KG1 (cell line): ENCODE results near the gene MEGF11.

Experiments
- DNase-seq: peaks from one replicate; lab custom pipeline; 2025; lab: John Stamatoyannopoulos, UW

The MEGF11 gene

DNA sequence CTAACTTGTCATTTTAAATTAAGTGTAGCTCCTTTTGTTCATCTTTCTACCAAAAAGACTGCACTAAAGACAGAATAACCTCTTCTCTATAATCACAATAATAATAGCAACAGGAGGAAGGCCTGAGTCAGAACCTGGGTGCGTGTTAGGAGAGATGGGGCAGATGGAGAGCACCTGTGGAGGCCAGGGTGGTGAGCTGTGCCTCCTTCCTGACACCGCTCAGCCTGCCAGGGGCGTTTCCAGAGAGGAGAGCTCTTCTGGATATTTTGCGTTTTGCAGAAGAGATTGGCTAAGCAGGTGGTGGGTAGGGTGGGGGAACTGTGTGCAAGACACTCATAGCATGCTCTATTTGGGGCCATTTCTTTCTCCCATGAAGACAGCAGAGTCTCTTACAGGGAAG is 83.5 kb downstream of the MEGF11 start:
- DNase-seq: no peak

DNA sequence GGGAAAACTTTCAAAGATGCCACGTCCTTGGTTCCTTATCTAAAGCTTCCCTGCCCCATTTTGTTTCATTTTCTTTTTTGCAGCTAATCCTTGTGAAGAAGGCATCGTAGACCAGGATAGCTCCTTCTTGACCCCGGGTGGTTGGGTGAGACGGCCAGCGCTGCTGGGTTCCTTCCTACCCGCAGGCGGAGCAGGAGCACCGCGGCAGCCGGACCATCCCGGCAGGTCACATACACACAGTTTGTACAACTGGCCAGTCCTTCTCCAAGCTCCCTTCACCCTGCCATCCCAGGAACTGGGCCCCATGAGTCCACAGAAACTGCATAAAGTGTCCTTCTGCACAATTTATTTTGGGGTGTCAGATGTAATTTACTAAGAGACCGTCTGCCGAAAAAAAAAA is 83.9 kb downstream of the MEGF11 start:
- no peak for DNase-seq

- DNase-seq: no peak
Observed at GRCh38 chr15:66169023-66169422, 84.5 kb downstream of the MEGF11 start.

- DNase-seq: no peak
Observed at GRCh38 chr15:66167854-66168253, 85.7 kb downstream of the MEGF11 start.

DNA sequence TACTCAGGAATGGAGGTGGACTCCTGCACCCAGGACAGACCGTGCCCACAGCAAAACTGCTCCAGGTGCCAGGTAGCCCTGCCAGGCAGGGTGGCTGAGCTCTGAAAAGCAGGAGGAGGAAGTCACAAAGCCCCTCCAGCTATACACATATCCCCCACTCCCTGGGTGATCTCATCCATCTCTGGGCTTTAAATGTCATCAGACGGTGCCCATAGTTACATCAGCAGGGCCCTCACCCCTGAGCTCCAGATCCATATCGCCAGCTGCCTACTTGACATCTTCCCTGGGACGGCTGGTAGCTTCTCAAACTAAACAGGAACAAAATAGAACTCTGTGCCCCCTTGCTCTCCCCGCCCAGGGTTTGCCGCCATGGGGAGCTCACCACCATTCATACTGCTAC is 87.7 kb downstream of the MEGF11 start:
- no peak for DNase-seq

DNA sequence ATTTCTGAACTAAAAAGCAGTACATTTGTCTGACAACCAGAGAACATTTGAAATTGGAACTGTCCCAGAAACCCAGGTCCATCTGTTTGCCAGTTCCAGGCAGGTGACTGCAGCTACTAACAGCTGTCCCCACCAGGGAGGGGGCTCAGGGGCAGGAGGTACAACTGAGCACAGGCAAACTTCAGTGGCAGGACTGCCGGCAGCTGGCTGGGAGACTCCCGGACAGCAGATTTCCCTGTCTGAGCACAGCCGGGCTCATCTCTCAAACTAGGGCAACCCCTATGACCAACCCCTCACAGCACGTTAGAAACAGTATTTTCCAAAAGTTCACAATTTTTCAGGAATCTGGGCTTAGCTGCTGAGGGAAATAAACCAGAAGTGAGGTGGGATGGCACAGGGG is 88.8 kb downstream of the MEGF11 start:
- no peak for DNase-seq

DNA sequence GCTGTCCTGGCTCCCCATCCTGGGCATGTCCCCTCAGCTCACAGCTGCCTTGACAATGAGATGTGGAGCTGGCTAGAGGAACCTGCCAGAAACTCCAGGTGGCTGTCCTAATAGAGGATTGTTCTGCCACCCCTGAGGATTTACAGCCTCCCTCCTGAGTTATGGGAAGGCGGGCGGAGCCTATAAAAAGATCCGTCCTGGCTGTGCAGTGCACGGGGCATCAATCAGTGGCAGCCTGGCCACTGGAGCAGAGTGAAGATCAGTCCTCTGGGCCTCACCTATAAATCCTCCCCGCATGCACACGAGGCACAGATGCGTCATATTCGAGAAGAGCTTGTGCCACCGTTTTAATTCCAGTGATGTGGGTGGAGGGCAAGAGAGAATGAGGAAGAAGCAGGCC is 90.0 kb downstream of the MEGF11 start:
- no peak for DNase-seq

DNA sequence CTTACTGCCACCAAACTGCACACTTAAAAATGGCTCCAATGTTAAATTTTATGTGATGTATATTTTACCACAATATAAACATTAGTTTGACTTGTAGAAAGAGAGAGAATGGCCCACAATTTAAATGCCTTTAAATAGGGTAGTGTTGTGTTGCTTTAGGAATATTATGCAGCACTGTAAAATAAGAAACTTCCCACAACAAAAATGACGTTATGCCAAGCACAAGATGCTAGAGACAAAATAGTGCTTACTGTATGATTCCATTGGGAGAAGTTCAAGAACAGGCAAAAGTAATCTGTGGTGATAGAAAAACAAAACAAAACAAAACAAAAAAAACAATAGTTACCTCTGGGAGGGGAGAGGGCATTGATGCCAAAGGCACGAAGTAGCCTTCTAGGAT is 91.3 kb downstream of the MEGF11 start:
- DNase-seq: no peak

DNA sequence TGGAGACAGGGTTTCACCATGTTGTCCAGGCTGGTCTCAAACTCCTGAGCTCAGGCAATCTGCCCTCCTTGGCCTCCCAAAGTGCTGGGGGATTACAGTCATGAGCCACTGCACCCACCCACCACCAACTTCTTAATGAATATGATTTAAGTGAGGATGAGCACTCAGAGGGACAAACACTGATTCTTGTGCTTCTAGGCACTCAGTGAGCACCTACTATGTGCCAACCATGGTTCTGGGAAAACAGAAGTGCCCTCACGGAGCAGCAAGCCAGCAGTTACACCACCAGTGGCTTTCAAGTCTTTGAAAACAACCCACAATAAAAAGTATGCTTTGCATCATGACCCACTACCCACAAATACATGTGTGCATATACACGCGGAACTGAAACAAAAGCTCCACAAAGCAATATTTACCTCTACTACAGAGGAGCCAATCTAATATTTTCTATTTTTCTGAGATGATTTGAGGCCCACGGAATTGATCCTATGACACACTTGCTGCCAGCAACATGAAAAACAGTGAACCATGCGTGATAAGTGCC is 91.9 kb downstream of the MEGF11 start:
- DNase-seq: no peak

GRCh38 chr15:66161108-66161507 is 92.4 kb downstream of the MEGF11 start:
- no peak for DNase-seq

GRCh38 chr15:66157507-66157906 is 96.0 kb downstream of the MEGF11 start:
- DNase-seq: no peak

DNA sequence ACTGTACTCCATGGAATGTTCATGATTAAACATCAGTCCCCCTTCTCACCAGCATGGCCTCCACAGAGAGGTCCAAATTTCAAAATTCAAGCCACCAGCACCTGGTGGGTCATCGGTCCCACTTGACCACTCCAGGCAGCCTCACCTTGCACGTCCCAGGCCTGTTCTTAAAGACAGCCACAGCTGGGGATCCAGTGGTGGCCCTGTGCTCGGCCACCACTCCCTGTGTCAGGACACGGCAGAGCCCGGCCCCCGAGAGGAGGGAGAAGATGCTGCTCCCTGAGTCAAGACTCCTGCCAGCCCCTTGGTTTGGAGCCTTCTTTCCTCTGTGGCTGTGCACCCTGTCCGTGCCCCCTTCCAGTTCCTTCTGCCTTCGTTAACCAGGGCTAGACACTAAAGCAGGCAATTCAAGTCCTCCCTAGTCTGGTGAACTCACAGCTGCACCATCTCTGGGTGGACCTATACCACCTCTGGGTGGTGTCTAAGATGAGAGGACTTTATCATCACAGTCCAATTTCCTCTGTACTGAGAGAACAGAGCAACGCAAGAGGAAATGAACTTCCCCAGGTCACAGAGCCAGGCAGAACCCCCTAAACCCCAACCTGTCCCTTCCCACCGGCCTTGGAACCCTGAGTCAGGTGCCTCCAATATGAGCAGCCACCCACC is 97.1 kb downstream of the MEGF11 start:
- DNase-seq: no peak

DNA sequence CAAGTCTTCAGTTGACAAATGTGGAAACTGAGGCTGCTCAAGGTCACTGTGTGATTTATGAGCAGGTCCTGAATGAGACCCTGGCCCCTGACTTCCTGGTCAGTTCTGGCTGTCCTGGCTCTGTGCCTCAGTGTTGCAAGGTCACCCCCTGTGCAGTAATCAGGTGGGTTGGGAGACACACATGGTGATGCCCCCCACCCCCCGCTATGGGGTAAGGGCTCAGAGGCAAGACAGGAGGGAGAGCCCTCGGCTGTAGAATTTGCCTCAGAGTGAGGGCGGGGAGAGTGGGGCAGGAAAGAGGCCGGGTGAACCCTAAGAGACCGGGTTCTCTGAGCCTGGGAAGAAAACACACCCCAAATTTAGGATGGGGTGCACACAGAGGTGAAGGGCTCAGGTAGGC is 98.5 kb downstream of the MEGF11 start:
- DNase-seq: no peak

- no peak for DNase-seq
Observed at GRCh38 chr15:66154581-66154980, 99.0 kb downstream of the MEGF11 start.

GRCh38 chr15:66153549-66154415 is 99.8 kb downstream of the MEGF11 start:
- no peak for DNase-seq

DNA sequence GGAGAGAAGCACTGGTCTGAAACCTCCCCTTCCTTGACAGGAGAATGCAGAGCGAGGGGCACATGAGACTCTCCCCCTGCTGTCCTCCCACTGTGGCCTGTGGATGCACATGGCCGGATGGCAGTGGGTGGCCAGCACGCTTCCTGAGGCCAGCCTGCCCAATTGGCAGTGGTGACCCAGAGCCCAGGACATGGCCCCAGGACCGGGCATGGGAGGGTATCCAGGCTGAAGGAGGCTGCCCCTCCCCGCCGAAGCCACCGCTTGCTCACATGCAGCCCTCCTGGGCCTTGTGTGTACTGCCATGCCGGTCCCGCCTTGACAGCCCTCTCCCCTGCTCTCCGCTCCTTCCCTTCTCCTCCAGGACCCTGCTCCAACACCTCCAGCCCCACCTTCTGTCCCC is 100.9 kb downstream of the MEGF11 start:
- DNase-seq: no peak

DNA sequence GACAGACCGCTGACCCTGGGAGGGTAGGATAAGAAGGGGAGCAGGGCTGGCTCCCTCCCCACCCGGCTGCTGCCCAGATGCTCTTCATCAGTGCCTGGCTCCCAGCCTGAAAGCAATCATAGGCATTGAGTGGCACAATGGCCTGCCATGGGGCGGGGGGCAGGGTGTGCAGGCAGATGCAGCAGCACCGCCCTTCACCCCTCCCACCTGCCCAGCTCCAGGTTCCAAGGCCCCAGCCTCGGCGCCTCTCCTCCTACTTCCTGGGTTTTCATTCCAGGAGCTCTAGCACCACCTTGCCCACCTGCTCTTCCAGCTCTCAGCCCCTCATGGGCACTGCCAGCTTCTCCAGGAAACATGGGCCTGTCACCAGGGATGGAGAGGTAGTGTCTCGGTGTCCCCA is 101.7 kb downstream of the MEGF11 start:
- DNase-seq: no peak

- no peak for DNase-seq
Observed at GRCh38 chr15:66149871-66150270, 103.7 kb downstream of the MEGF11 start.

- no peak for DNase-seq
Observed at GRCh38 chr15:66148187-66148586, 105.4 kb downstream of the MEGF11 start.

- DNase-seq: no peak
Observed at GRCh38 chr15:66147440-66147839, 106.1 kb downstream of the MEGF11 start.

- DNase-seq: no peak
Observed at GRCh38 chr15:66145726-66146182, 107.8 kb downstream of the MEGF11 start.

DNA sequence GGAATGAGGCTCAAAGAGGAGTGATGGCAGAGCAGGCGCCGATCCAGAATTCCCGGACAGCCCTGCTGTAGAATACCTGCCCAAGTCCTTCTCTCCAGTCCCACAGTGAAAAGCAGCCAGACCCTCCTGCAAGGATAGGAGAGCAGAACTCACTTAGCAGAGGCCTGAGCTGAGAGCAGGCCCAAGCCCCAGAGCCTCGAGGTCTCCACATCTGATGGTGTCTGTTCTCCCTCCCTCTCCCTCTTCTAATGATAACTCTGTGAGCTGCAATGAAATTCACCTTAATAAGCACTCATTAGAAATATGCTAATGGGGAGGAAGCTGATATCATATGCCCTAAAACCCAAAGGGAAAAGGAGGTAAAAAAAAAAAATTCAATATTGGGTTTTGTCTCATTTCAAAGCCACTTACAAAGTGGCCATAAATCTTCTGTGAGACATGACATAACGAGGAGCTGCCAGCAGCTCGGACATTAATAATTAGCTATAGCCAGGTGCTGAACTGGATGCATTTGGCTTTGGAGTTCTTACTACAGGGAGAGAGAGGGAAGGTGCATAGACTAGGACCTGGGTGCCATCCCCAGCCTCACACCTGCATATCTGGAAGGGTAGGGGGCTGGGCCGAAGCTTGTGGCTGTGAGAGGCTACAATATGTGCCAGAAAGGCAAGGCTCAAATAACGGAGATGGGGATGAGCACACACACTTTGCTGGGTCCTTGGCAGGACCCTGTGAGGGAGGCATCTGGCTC is 108.4 kb downstream of the MEGF11 start:
- no peak for DNase-seq

DNA sequence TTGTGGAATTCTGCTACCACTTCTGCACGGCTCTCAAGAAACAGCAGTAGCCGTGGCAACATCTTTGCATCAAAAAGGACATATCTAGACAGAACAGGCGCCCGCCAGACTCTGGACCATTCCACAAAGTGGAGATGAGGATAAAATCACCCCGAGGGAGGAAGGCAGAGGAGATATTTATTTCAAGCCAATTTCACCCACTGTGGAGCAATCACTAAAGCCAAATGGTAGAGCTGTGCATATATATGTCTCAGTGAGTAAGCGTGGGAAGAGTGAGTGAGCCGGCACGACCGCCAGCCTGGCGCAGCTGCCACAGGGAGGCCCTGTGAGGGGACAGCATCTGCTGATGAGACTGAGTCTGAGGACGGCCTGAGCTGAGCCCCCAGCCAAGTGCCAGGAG is 111.3 kb downstream of the MEGF11 start:
- no peak for DNase-seq
